ENCODE measurements around the gene KDM3B.

KDM3B gene

GRCh38 chr5:138353560-138354080, 1.1 kb downstream of the KDM3B start:
- peak overlapping the region; percentile 96 for H3K4me3 Mint-ChIP-seq

GRCh38 chr5:138354387-138354786, 1.9 kb downstream of the KDM3B start:
- peaks cover 39% of the 10 kb centered on the region for H3K36me3 Mint-ChIP-seq (ENCODE audit: low read depth)
- intact Hi-C loops (cut with micrococcal nuclease) = loop anchor here (10.0 kb wide), 1 partner anchor 190 kb away; the partner anchor contains the start of gene ETF1
- H3K27me3 Mint-ChIP-seq = no peaks in the 10 kb centered on the region
- peaks cover 44% of the 10 kb centered on the region for H3K4me1 Mint-ChIP-seq (ENCODE audit: low read depth)
- H3K4me3 Mint-ChIP-seq = peak overlapping the region; percentile 96
- H3K9me3 Mint-ChIP-seq = peaks cover 9% of the 10 kb centered on the region
- H3K27ac Mint-ChIP-seq = peak overlapping the region; percentile 99

More at GRCh38 chr5:138353560-138354080, 1.1 kb downstream of the KDM3B start:
- peaks cover 44% of the 10 kb centered on the region for H3K4me1 Mint-ChIP-seq (ENCODE audit: low read depth)
- no peaks in the 10 kb centered on the region for H3K27me3 Mint-ChIP-seq
- intact Hi-C loops (cut with micrococcal nuclease) = loop anchor here (1.0 to 10.0 kb wide), 2 partner anchors 16 to 191 kb away; partner anchors contain the start of gene ETF1
- peaks cover 9% of the 10 kb centered on the region for H3K9me3 Mint-ChIP-seq
- peak overlapping the region; percentile 99 for H3K27ac Mint-ChIP-seq
- H3K36me3 Mint-ChIP-seq (ENCODE audit: low read depth) = peaks cover 47% of the 10 kb centered on the region

- intact Hi-C loops (cut with micrococcal nuclease) = loop anchor here (10.0 kb wide), 1 partner anchor 190 kb away; the partner anchor contains the start of gene ETF1
- Mint-ChIP-seq H3K27ac (peak overlapping the region; percentile 99), H3K27me3 (no peaks in the 10 kb centered on the region), H3K4me3 (peak overlapping the region; percentile 96), H3K9me3 (peaks cover 9% of the 10 kb centered on the region), H3K4me1 (ENCODE audit: low read depth) (peaks cover 46% of the 10 kb centered on the region), H3K36me3 (ENCODE audit: low read depth) (peaks cover 37% of the 10 kb centered on the region)
Observed at GRCh38 chr5:138354926-138355378, 2.5 kb downstream of the KDM3B start.

GRCh38 chr5:138359621-138360020, 7.1 kb downstream of the KDM3B start:
- no peaks in the 10 kb centered on the region for H3K9me3 Mint-ChIP-seq
- peaks cover 34% of the 10 kb centered on the region for H3K4me1 Mint-ChIP-seq (ENCODE audit: low read depth)
- no peak overlapping the region for H3K4me3 Mint-ChIP-seq
- H3K36me3 Mint-ChIP-seq (ENCODE audit: low read depth) = peaks cover 27% of the 10 kb centered on the region
- no peaks in the 10 kb centered on the region for H3K27me3 Mint-ChIP-seq
- H3K27ac Mint-ChIP-seq = no peak overlapping the region
- intact Hi-C loops (cut with micrococcal nuclease) = loop anchor here (10.0 kb wide), 1 partner anchor 185 kb away; the partner anchor contains the start of gene ETF1

- H3K36me3 Mint-ChIP-seq (ENCODE audit: low read depth) = peaks cover 28% of the 10 kb centered on the region
- H3K27me3 Mint-ChIP-seq = no peaks in the 10 kb centered on the region
- peaks cover 31% of the 10 kb centered on the region for H3K4me1 Mint-ChIP-seq (ENCODE audit: low read depth)
- no peak overlapping the region for H3K4me3 Mint-ChIP-seq
- intact Hi-C loops (cut with micrococcal nuclease) = no loop called here
- H3K27ac Mint-ChIP-seq = peak overlapping the region; percentile 52
- no peaks in the 10 kb centered on the region for H3K9me3 Mint-ChIP-seq
Observed at GRCh38 chr5:138360941-138361452, 8.5 kb downstream of the KDM3B start.

GRCh38 chr5:138364576-138364975, 12.1 kb downstream of the KDM3B start:
- intact Hi-C loops (cut with micrococcal nuclease) = no loop called here
- Mint-ChIP-seq H3K27ac (no peak overlapping the region), H3K4me1 (ENCODE audit: low read depth) (peaks cover 46% of the 10 kb centered on the region), H3K9me3 (no peaks in the 10 kb centered on the region), H3K4me3 (no peak overlapping the region), H3K36me3 (ENCODE audit: low read depth) (peaks cover 22% of the 10 kb centered on the region), H3K27me3 (no peaks in the 10 kb centered on the region)

GRCh38 chr5:138366632-138367382, 14.3 kb downstream of the KDM3B start:
- peaks cover 22% of the 10 kb centered on the region for H3K36me3 Mint-ChIP-seq (ENCODE audit: low read depth)
- H3K4me3 Mint-ChIP-seq = no peak overlapping the region
- H3K4me1 Mint-ChIP-seq (ENCODE audit: low read depth) = peaks cover 48% of the 10 kb centered on the region
- no peaks in the 10 kb centered on the region for H3K9me3 Mint-ChIP-seq
- intact Hi-C loops (cut with micrococcal nuclease) = loop anchor here (5.0 kb wide), 1 partner anchor 35 kb away; the partner anchor contains the start of gene CDC25C
- H3K27ac Mint-ChIP-seq = peak overlapping the region; percentile 15
- H3K27me3 Mint-ChIP-seq = no peaks in the 10 kb centered on the region

GRCh38 chr5:138369261-138369660, 16.8 kb downstream of the KDM3B start:
- H3K27me3 Mint-ChIP-seq = no peaks in the 10 kb centered on the region
- peak overlapping the region; percentile 46 for H3K4me3 Mint-ChIP-seq
- peak overlapping the region; percentile 93 for H3K27ac Mint-ChIP-seq
- H3K36me3 Mint-ChIP-seq (ENCODE audit: low read depth) = peaks cover 26% of the 10 kb centered on the region
- intact Hi-C loops (cut with micrococcal nuclease) = loop anchor here (1.0 to 5.0 kb wide), 2 partner anchors 16 to 37 kb away; partner anchors contain the start of gene CDC25C
- peaks cover 55% of the 10 kb centered on the region for H3K4me1 Mint-ChIP-seq (ENCODE audit: low read depth)
- no peaks in the 10 kb centered on the region for H3K9me3 Mint-ChIP-seq

GRCh38 chr5:138369706-138370105, 17.2 kb downstream of the KDM3B start:
- Mint-ChIP-seq H3K27me3 (no peaks in the 10 kb centered on the region), H3K27ac (peak overlapping the region; percentile 93), H3K9me3 (no peaks in the 10 kb centered on the region), H3K36me3 (ENCODE audit: low read depth) (peaks cover 28% of the 10 kb centered on the region), H3K4me1 (ENCODE audit: low read depth) (peaks cover 55% of the 10 kb centered on the region), H3K4me3 (peak overlapping the region; percentile 46)
- intact Hi-C loops (cut with micrococcal nuclease) = loop anchor here (1.0 to 5.0 kb wide), 2 partner anchors 16 to 37 kb away; partner anchors contain the start of gene CDC25C

GRCh38 chr5:138370537-138370936, 18.1 kb downstream of the KDM3B start:
- peak overlapping the region; percentile 9 for H3K4me3 Mint-ChIP-seq
- H3K27me3 Mint-ChIP-seq = no peaks in the 10 kb centered on the region
- H3K36me3 Mint-ChIP-seq (ENCODE audit: low read depth) = peaks cover 36% of the 10 kb centered on the region
- peak overlapping the region; percentile 48 for H3K27ac Mint-ChIP-seq
- peaks cover 55% of the 10 kb centered on the region for H3K4me1 Mint-ChIP-seq (ENCODE audit: low read depth)
- no peaks in the 10 kb centered on the region for H3K9me3 Mint-ChIP-seq
- intact Hi-C loops (cut with micrococcal nuclease) = no loop called here

GRCh38 chr5:138371454-138371853, 19.0 kb downstream of the KDM3B start:
- peaks cover 49% of the 10 kb centered on the region for H3K4me1 Mint-ChIP-seq (ENCODE audit: low read depth)
- intact Hi-C loops (cut with micrococcal nuclease) = no loop called here

GRCh38 chr5:138372225-138372624, 19.7 kb downstream of the KDM3B start:
- intact Hi-C loops (cut with micrococcal nuclease) = no loop called here
- Mint-ChIP-seq H3K27ac (no peak overlapping the region), H3K9me3 (no peaks in the 10 kb centered on the region), H3K4me3 (no peak overlapping the region), H3K36me3 (ENCODE audit: low read depth) (peaks cover 47% of the 10 kb centered on the region), H3K4me1 (ENCODE audit: low read depth) (peaks cover 43% of the 10 kb centered on the region), H3K27me3 (no peaks in the 10 kb centered on the region)

More at GRCh38 chr5:138371454-138371853, 19.0 kb downstream of the KDM3B start:
- Mint-ChIP-seq H3K36me3 (ENCODE audit: low read depth) (peaks cover 40% of the 10 kb centered on the region), H3K9me3 (no peaks in the 10 kb centered on the region), H3K4me3 (no peak overlapping the region), H3K27ac (peak overlapping the region; percentile 48), H3K27me3 (no peaks in the 10 kb centered on the region)

GRCh38 chr5:138372653-138373052, 20.2 kb downstream of the KDM3B start:
- no peaks in the 10 kb centered on the region for H3K9me3 Mint-ChIP-seq
- intact Hi-C loops (cut with micrococcal nuclease) = no loop called here
- H3K36me3 Mint-ChIP-seq (ENCODE audit: low read depth) = peaks cover 52% of the 10 kb centered on the region
- H3K4me3 Mint-ChIP-seq = no peak overlapping the region
- peaks cover 43% of the 10 kb centered on the region for H3K4me1 Mint-ChIP-seq (ENCODE audit: low read depth)
- H3K27ac Mint-ChIP-seq = no peak overlapping the region
- H3K27me3 Mint-ChIP-seq = no peaks in the 10 kb centered on the region

- Mint-ChIP-seq H3K27ac (no peak overlapping the region), H3K4me3 (no peak overlapping the region), H3K4me1 (ENCODE audit: low read depth) (peaks cover 15% of the 10 kb centered on the region), H3K27me3 (no peaks in the 10 kb centered on the region), H3K36me3 (ENCODE audit: low read depth) (peaks cover 95% of the 10 kb centered on the region), H3K9me3 (no peaks in the 10 kb centered on the region)
- intact Hi-C loops (cut with micrococcal nuclease) = no loop called here
Observed at GRCh38 chr5:138382347-138382746, 29.9 kb downstream of the KDM3B start.
